Lung (tissue), 12 donors: Measurements from ENCODE around the gene POLR2E. TPM values are rescaled to one million over a fixed set of nuclear protein-coding genes. Genes with fewer than 3 reads are reported as not detected.

Source experiments
- ATAC-seq: fragments of 200-7000 bp; cut with Tn5 transposase; one replicate; pipeline ENCODE4 v1.9.1; 2020; ENCODE audit warnings: moderate number of reproducible peaks; ENCODE audit not compliant: insufficient read depth, low FRiP score
- DNase-seq, 3 donors: peaks; one replicate each; pipeline ENCODE4 v3.0.0-alpha.2; 2013 to 2017
- H3K27ac ChIP-seq, 2 donors: one replicate each; pipeline ENCODE4 v1.5.1; 2013; ENCODE audit warnings: mild to moderate bottlenecking in 2 of 2, moderate library complexity in 2 of 2, control low read depth in 1 of 2, inconsistent platforms in 1 of 2, low read depth in 1 of 2, low read length in 1 of 2
- H3K27me3 ChIP-seq, 3 donors: one replicate each; pipeline ENCODE4 v1.5.1; 2013; ENCODE audit warnings: low read length in 2 of 3; ENCODE audit not compliant: control insufficient read depth in 3 of 3, insufficient read depth in 3 of 3
- H3K36me3 ChIP-seq, 4 donors: one replicate each; pipeline ENCODE4 v1.5.1; 2013; ENCODE audit warnings: low read length in 4 of 4, mild to moderate bottlenecking in 1 of 4, moderate library complexity in 1 of 4; ENCODE audit not compliant: control insufficient read depth in 4 of 4, insufficient read depth in 4 of 4
- H3K4me1 ChIP-seq, 5 donors: one replicate each; pipeline ENCODE4 v1.5.1; 2013; ENCODE audit warnings: low read length in 5 of 5, mild to moderate bottlenecking in 2 of 5, moderate library complexity in 1 of 5; ENCODE audit not compliant: control insufficient read depth in 5 of 5, insufficient read depth in 5 of 5
- H3K4me3 ChIP-seq: one replicate; pipeline ENCODE4 v1.5.1; 2013; ENCODE audit warnings: mild to moderate bottlenecking, control low read depth, moderate library complexity
- H3K9ac ChIP-seq, 2 donors: one replicate each; pipeline ENCODE4 v1.5.1; 2013; ENCODE audit warnings: low read length in 2 of 2, control low read depth in 1 of 2; ENCODE audit not compliant: insufficient read depth in 1 of 2
- H3K9me3 ChIP-seq, 4 donors: one replicate each; pipeline ENCODE4 v1.5.1; 2013; ENCODE audit warnings: low read length in 3 of 4, mild to moderate bottlenecking in 1 of 4, moderate library complexity in 1 of 4; ENCODE audit not compliant: control insufficient read depth in 4 of 4, insufficient read depth in 3 of 4
- CTCF ChIP-seq: IDR thresholded peaks from 2 replicates; pipeline ENCODE4 v1.5.1; 2012; ENCODE audit warnings: mild to moderate bottlenecking; ENCODE audit errors: control extremely low read depth, extremely low read depth
- WGBS, 2 donors: extraction: QIAGEN DNeasy Blood & Tissue Kit; methylation state at CpG; one replicate each; pipeline ENCODE4 v1.1.7; 2013; 5-methylcytosine and 5-hydroxymethylcytosine counted together
- polyA plus RNA-seq, 2 donors: library from polyadenylated mRNA; stranded (reverse); fragments of 200-250 nt; gene quantifications; one replicate each; pipeline ENCODE4 v1.2.1, GENCODE V29; 2013
- total RNA-seq, 2 donors: library from RNA; depleted of rRNA in 1 of 2; stranded (reverse); fragments of >200 nt in 1 of 2; gene quantifications; one replicate each; pipeline ENCODE4 v1.2.1, GENCODE V29; 2014 to 2021
- donor health status: control.
- donor health status: control.
- donor health status: Bipolar disorder and iron deficiency.
- donor health status: healthy.
- donor health status: DM: yes; HTN: yes; CAD: no.

Gene POLR2E
- total and polyA plus RNA-seq, 4 donors = 78.4 to 196 (median 154) TPM

GRCh38 chr19:1097810-1098176, 2.6 kb upstream of the POLR2E start:
- H3K36me3 ChIP-seq = peaks cover 0 to 9% (median 0%) of the 10 kb centered on the region in 4 donors
- no peak for ATAC-seq
- no peak for DNase-seq
- peaks cover 0 to 2% (median 0%) of the 10 kb centered on the region in 4 donors for H3K9me3 ChIP-seq
- WGBS, 2 donors = 64 to 65% methylated on average over 7 of the region's 7 CpGs
- no peak for TF ChIP-seq CTCF
- no peak overlapping the region for H3K4me3 ChIP-seq
- H3K27ac ChIP-seq = peak overlapping the region in 1 of 2 donors; percentile 85
- no peak overlapping the region for H3K9ac ChIP-seq
- no peaks in the 10 kb centered on the region for H3K27me3 ChIP-seq
- H3K4me1 ChIP-seq = peaks cover 6 to 33% (median 20%) of the 10 kb centered on the region in 5 donors

- Histone ChIP-seq H3K9ac (peak overlapping the region; percentile 31 to 75), H3K9me3 (no peaks in the 10 kb centered on the region), H3K27ac (peak overlapping the region; percentile 74 to 75), H3K27me3 (no peaks in the 10 kb centered on the region), H3K36me3 (peaks cover 0 to 31% (median 3%) of the 10 kb centered on the region in 4 donors), H3K4me3 (peak overlapping the region; percentile 87), H3K4me1 (peaks cover 4 to 17% (median 12%) of the 10 kb centered on the region in 5 donors)
- ATAC-seq (no peak), DNase-seq (no peak)
- no peak for TF ChIP-seq CTCF
- WGBS, 2 donors = 0% methylated on average over 19 of the region's 19 CpGs
Measured at GRCh38 chr19:1094655-1094977, 559 bp downstream of the POLR2E start.

- no peaks in the 10 kb centered on the region for H3K27me3 ChIP-seq
- no peaks in the 10 kb centered on the region for H3K9me3 ChIP-seq
- H3K4me1 ChIP-seq = peaks cover 4 to 17% (median 10%) of the 10 kb centered on the region in 5 donors
- peak overlapping the region; percentile 87 for H3K4me3 ChIP-seq
- H3K9ac ChIP-seq = peak overlapping the region; percentile 31 to 75
- TF ChIP-seq CTCF = no peak
- peaks cover 0 to 37% (median 5%) of the 10 kb centered on the region in 4 donors for H3K36me3 ChIP-seq
- ATAC-seq (no peak), DNase-seq (no peak)
- H3K27ac ChIP-seq = no peak overlapping the region
- 62 to 75% methylated on average over 32 of the region's 32 CpGs for WGBS, 2 donors
Measured at GRCh38 chr19:1093811-1094553, 1.2 kb downstream of the POLR2E start.
